HepG2 (cell line): Measurements from ENCODE around the gene ELMO2. TPM values are rescaled to one million over a fixed set of nuclear protein-coding genes. Genes with fewer than 3 reads are reported as not detected.
A peak's percentile ranks its signal among the peaks of the same experiment; 100 is the strongest.

Experiments
- ATAC-seq: fragments of 200-7000 bp; cut with Tn5 transposase; 3 replicates; pipeline ENCODE4 v1.9.1; 2020; ENCODE audit warnings: mild to moderate bottlenecking, moderate library complexity
- BruUV-seq: library from RNA; stranded (reverse); fragments of 400-500 nt; replicated peaks from 2 replicates; lab custom pipeline; 2021; lab: Mats Ljungman, UMichigan
- CTCF ChIA-PET: fragments of 300-600 bp; formaldehyde crosslinking; extraction: SDS; loops from one replicate; lab custom pipeline; 2021; ENCODE audit warnings: low total read pairs, inconsistent platforms, low intra/inter-chr PET ratio; lab: Yijun Ruan, JAX
- POLR2A ChIA-PET: fragments of 350-600 bp; sonication (Branson Sonifier 250); formaldehyde crosslinking; loops from one replicate; lab custom pipeline; 2020; ENCODE audit warnings: antibody characterized with exemption, inconsistent platforms; lab: Yijun Ruan, JAX
- DNase-seq: peaks from one replicate; pipeline ENCODE4 v3.0.0-alpha.2; 2015; ENCODE audit warnings: low spot score
- FAIRE-seq: peaks from 3 replicates; lab custom pipeline; 2011; peaks lifted over from hg19 to GRCh38; lab: Jason Lieb, UNC
- H2AFZ ChIP-seq: one replicate; pipeline ENCODE4 v1.6.1; 2011; ENCODE audit warnings: low read length, inconsistent platforms
- H3K27ac ChIP-seq: fragments of 300-600 bp; 3 replicates; pipeline ENCODE4 v1.8.0; 2011; ENCODE audit warnings: mixed run types, mild to moderate bottlenecking, mixed read lengths, low read length, inconsistent platforms; ENCODE audit not compliant: insufficient read depth; ENCODE audit errors: extremely low read length
- H3K27me3 ChIP-seq, 2 experiments: fragments of 200-600 bp in 1 of 2; 2 replicates in 1 of 2; 3 replicates in 1 of 2; pipeline versions ENCODE4 v1.6.0 to v1.8.0; 2011; ENCODE audit warnings: low read length in 2 of 2, mild to moderate bottlenecking in 2 of 2, moderate library complexity in 2 of 2, inconsistent platforms in 1 of 2; ENCODE audit not compliant: insufficient read depth in 2 of 2, control insufficient read depth in 1 of 2
- H3K36me3 ChIP-seq, 2 experiments: fragments of 200-600 bp in 1 of 2; replicated peaks in 1 of 2; 2 replicates in 1 of 2; 3 replicates in 1 of 2; pipeline versions ENCODE4 v1.5.1 to v1.8.0; 2011; ENCODE audit warnings: low read length in 2 of 2, inconsistent platforms in 1 of 2; ENCODE audit not compliant: insufficient read depth in 2 of 2, control insufficient read depth in 1 of 2
- H3K4me1 ChIP-seq: 2 replicates; pipeline ENCODE4 v1.5.1; 2012; ENCODE audit warnings: low read length, inconsistent platforms; ENCODE audit not compliant: insufficient read depth
- H3K4me2 ChIP-seq: 2 replicates; pipeline ENCODE4 v1.6.0; 2011; ENCODE audit warnings: low read depth, low read length, inconsistent platforms
- H3K4me3 ChIP-seq, 3 experiments: fragments of 200-600 bp in 1 of 3; sonication (generic), shearing (Covaris generic) in 1 of 3; replicated peaks in 1 of 3; 2 replicates each; pipeline ENCODE4 v1.5.1; 2011 to 2016; ENCODE audit warnings: low read length in 3 of 3, inconsistent platforms in 2 of 3, low read depth in 2 of 3, mild to moderate bottlenecking in 2 of 3, control low read depth in 1 of 3, mixed read lengths in 1 of 3; ENCODE audit not compliant: insufficient read depth in 1 of 3
- H3K79me2 ChIP-seq: one replicate; pipeline ENCODE4 v1.6.1; 2011; ENCODE audit warnings: low read length, inconsistent platforms; ENCODE audit not compliant: insufficient read depth
- H3K9ac ChIP-seq: 2 replicates; pipeline ENCODE4 v1.6.0; 2011; ENCODE audit warnings: mild to moderate bottlenecking, low read depth, low read length, inconsistent platforms; ENCODE audit not compliant: insufficient read depth
- H3K9me3 ChIP-seq: 2 replicates; pipeline ENCODE4 v1.5.1; 2012; ENCODE audit warnings: mild to moderate bottlenecking, low read length
- H4K20me1 ChIP-seq: 2 replicates; pipeline ENCODE4 v1.6.0; 2011; ENCODE audit warnings: inconsistent platforms, mild to moderate bottlenecking, low read length, moderate library complexity; ENCODE audit not compliant: insufficient read depth
- ATAD3A ChIP-seq: sonication (generic); formaldehyde crosslinking; IDR thresholded peaks from 2 replicates; pipeline ENCODE4 v1.4.0; 2020; ENCODE audit warnings: missing genetic modification reagents
- HDAC2 ChIP-seq: sonication (generic); formaldehyde crosslinking; IDR thresholded peaks from 2 replicates; pipeline ENCODE4 v1.4.0; 2020; ENCODE audit warnings: missing genetic modification reagents
- MYNN ChIP-seq: sonication (generic); formaldehyde crosslinking; IDR thresholded peaks from 2 replicates; pipeline ENCODE4 v1.4.0; 2020; ENCODE audit warnings: mild to moderate bottlenecking, low read depth, missing genetic modification reagents
- NKX3-1 ChIP-seq: sonication (generic); formaldehyde crosslinking; IDR thresholded peaks from 2 replicates; pipeline ENCODE4 v1.5.0; 2020; ENCODE audit warnings: missing genetic modification reagents
- RBAK ChIP-seq: sonication (generic); formaldehyde crosslinking; IDR thresholded peaks from 2 replicates; pipeline ENCODE4 v1.5.1; 2020; ENCODE audit warnings: mild to moderate bottlenecking, missing genetic modification reagents
- SAP130 ChIP-seq: IDR thresholded peaks from 2 replicates; pipeline ENCODE4 v1.6.1; 2016; ENCODE audit warnings: low read depth
- YEATS2 ChIP-seq: sonication (generic); formaldehyde crosslinking; IDR thresholded peaks from 2 replicates; pipeline ENCODE4 v1.4.0; 2020; ENCODE audit warnings: missing genetic modification reagents, borderline replicate concordance
- ZBTB33 ChIP-seq: sonication (generic); formaldehyde crosslinking; IDR thresholded peaks from 2 replicates; pipeline ENCODE4 v1.4.0; 2020; ENCODE audit warnings: missing genetic modification reagents
- ZNF414 ChIP-seq: sonication (generic); formaldehyde crosslinking; IDR thresholded peaks from 2 replicates; pipeline ENCODE4 v1.5.0; 2020; ENCODE audit warnings: missing genetic modification reagents
- ZNF512B ChIP-seq: sonication (generic); formaldehyde crosslinking; IDR thresholded peaks from 2 replicates; pipeline ENCODE4 v1.5.1; 2020; ENCODE audit warnings: missing genetic modification reagents, mild to moderate bottlenecking, borderline replicate concordance
- ZNF530 ChIP-seq: sonication (generic); formaldehyde crosslinking; IDR thresholded peaks from 2 replicates; pipeline ENCODE4 v1.5.0; 2020; ENCODE audit warnings: low read depth, mild to moderate bottlenecking, missing genetic modification reagents
- ZNF562 ChIP-seq: sonication (generic); formaldehyde crosslinking; IDR thresholded peaks from 2 replicates; pipeline ENCODE4 v1.8.0; 2022; ENCODE audit warnings: missing genetic modification reagents, borderline replicate concordance
- ZNF724P ChIP-seq: sonication (generic); formaldehyde crosslinking; IDR thresholded peaks from 2 replicates; pipeline ENCODE4 v1.8.0; 2022; ENCODE audit warnings: missing genetic modification reagents, borderline replicate concordance
- ZNF766 ChIP-seq: sonication (generic); formaldehyde crosslinking; IDR thresholded peaks from 2 replicates; pipeline ENCODE4 v1.5.0; 2020; ENCODE audit warnings: missing genetic modification reagents, borderline replicate concordance
- ZNF775 ChIP-seq: sonication (generic); formaldehyde crosslinking; IDR thresholded peaks from 2 replicates; pipeline ENCODE4 v1.4.0; 2020; ENCODE audit warnings: missing genetic modification reagents, mild to moderate bottlenecking, moderate library complexity, borderline replicate concordance
- ZNF816 ChIP-seq: sonication (generic); formaldehyde crosslinking; IDR thresholded peaks from 2 replicates; pipeline ENCODE4 v1.8.0; 2022; ENCODE audit warnings: missing genetic modification reagents, mild to moderate bottlenecking, borderline replicate concordance
- WGBS: methylation state at CpG from one replicate; pipeline ENCODE4 v1.1.6; 2017; ENCODE audit warnings: low lambda C conversion rate; 5-methylcytosine and 5-hydroxymethylcytosine counted together
- in situ Hi-C: cut with HindIII; loops from 2 replicates; pipeline ENCODE4 v1.10.0; 2017; ENCODE audit warnings: low pct_unique_long_range_greater_than_20kb; ENCODE audit not compliant: extremely low pct_ligation_motif_present
- intact Hi-C: fragments of 100-400 bp; cut with micrococcal nuclease; formaldehyde crosslinking; loops from one replicate; pipeline ENCODE4 v1.10.0; 2022; ENCODE audit not compliant: unreplicated experiment
- polyA plus RNA-seq, 8 experiments: library from polyadenylated mRNA; depleted of rRNA in 3 of 8; stranded (reverse) in 7 of 8; unstranded in 1 of 8; fragments of >200 nt; fragmentation: Illumina TruSeq in 4 of 8; extraction: Trizol in 4 of 8; gene quantifications; 2 replicates each; pipeline versions ENCODE4 v1.2.1 to v1.2.3, GENCODE V29; 2011 to 2016; ENCODE audit warnings: low read depth in 4 of 8, missing spikeins in 1 of 8, mixed read lengths in 1 of 8; ENCODE audit not compliant: insufficient read depth in 1 of 8
- total RNA-seq, 5 experiments: library from RNA; depleted of rRNA; stranded (reverse); fragments of >200 nt; fragmentation: Illumina TruSeq; extraction: Trizol; gene quantifications; 2 replicates each; pipeline ENCODE4 v1.2.3, GENCODE V29; 2016; ENCODE audit warnings: low read depth in 1 of 5
- TF ChIP-seq, protein P1 (sequence below): sonication (generic); formaldehyde crosslinking; conservative IDR thresholded peaks from 2 replicates; pipeline ENCODE4 v1.5.0; 2020; ENCODE audit warnings: missing genetic modification reagents

ELMO2 gene
- total and polyA plus RNA-seq, 2 of the 13 experiments (the other 11 are each of a cell fraction or from before 2014, with no cell fraction given), result 30.6 to 35.7 TPM

DNA sequence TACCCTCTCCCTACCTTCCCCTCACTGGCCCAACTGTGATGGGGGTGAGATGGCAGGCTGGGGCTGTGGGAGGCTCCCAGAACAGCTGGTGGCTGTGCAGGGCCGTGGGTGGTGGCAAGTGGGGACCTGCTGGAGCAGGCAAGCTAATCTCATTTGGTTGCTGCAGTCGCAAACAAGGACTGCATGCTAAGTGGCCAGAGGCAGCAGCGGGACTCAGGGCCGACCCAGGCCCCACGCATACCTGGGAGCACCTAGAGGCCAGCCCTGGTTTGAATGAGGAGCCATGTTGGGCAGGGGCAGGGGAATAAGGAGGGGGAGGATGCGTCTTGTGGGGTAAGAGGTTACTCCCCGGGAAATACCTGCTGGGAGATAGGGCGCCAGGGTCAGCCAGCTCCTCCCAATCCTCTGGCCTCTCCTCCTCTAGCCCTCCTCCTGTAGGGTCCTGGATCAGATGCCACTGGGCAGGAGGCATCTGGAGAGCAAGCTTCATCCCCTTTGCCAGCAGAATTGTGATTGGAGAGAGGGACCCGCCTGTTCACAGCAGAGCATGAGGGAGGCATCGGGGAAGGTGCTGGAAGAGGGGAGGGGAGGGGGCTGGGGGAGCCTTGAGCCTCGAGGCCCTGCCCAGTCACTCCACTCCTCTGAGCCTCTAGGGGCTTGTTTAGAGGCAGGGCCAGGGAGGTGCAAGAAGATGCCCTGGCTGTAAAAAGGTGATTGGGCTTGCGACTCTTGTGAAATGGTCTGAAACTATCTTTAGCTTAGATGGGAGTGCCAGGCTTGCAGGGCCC lies 73.8 kb downstream of the ELMO2 start:
- H3K79me2 ChIP-seq, result no peaks in the 10 kb centered on the region
- ChIA-PET CTCF (no interaction called here), POLR2A (interaction anchor here (1.1 to 1.4 kb wide), 2 partner anchors 31 to 32 kb away, joined by 4 to 9 read pairs; no protein-coding TSS in a partner anchor)
- H3K4me2 ChIP-seq, result no peak overlapping the region
- H3K9me3 ChIP-seq, result no peaks in the 10 kb centered on the region
- H3K4me1 ChIP-seq, result peaks cover 41% of the 10 kb centered on the region
- BruUV-seq, result no TSS peak
- peak; percentile 29 for ATAC-seq
- no peak for DNase-seq
- no peaks in the 10 kb centered on the region for H4K20me1 ChIP-seq
- intact Hi-C loops (no loop called here), in situ Hi-C loops (no loop called here)
- 28% methylated on average over 12 of the region's 12 CpGs for WGBS
- no peak overlapping the region for H3K27ac ChIP-seq
- no peak overlapping the region for H2AFZ ChIP-seq
- H3K9ac ChIP-seq, result no peak overlapping the region
- H3K27me3 ChIP-seq, result peaks cover 3 to 29% of the 10 kb centered on the region in 2 experiments; a peak in 4 of 5 replicates
- no peak overlapping the region for H3K4me3 ChIP-seq
- no peaks in the 10 kb centered on the region for H3K36me3 ChIP-seq
- FAIRE-seq, result no peak
- TF ChIP-seq RBAK (CRISPR knock-in tag) (no peak), ZBTB33 (CRISPR knock-in tag) (no peak), SAP130 (CRISPR knock-in tag) (no peak), ZNF562 (CRISPR knock-in tag) (no peak), ZNF414 (CRISPR knock-in tag) (no peak), YEATS2 (CRISPR knock-in tag) (no peak), HDAC2 (CRISPR knock-in tag) (no peak), ZNF766 (no peak), ATAD3A (CRISPR knock-in tag) (no peak), ZNF775 (CRISPR knock-in tag) (no peak), ZNF724P (CRISPR knock-in tag) (no peak), ZNF530 (CRISPR knock-in tag) (no peak), MYNN (CRISPR knock-in tag) (no peak), NKX3-1 (CRISPR knock-in tag) (no peak), ZNF512B (no peak), ZNF816 (CRISPR knock-in tag) (no peak)
- TF ChIP-seq, protein P1, sequence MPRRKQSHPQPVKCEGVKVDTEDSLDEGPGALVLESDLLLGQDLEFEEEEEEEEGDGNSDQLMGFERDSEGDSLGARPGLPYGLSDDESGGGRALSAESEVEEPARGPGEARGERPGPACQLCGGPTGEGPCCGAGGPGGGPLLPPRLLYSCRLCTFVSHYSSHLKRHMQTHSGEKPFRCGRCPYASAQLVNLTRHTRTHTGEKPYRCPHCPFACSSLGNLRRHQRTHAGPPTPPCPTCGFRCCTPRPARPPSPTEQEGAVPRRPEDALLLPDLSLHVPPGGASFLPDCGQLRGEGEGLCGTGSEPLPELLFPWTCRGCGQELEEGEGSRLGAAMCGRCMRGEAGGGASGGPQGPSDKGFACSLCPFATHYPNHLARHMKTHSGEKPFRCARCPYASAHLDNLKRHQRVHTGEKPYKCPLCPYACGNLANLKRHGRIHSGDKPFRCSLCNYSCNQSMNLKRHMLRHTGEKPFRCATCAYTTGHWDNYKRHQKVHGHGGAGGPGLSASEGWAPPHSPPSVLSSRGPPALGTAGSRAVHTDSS (CRISPR knock-in tag), result no peak
